Endothelial cell of umbilical vein (primary cell): ENCODE data around the gene HDAC9. TPM values are rescaled to one million over a fixed set of nuclear protein-coding genes. Genes with fewer than 3 reads are reported as not detected.

Experiments used
- BruUV-seq: library from RNA; stranded (reverse); fragments of 400-500 nt; replicated peaks from 2 replicates; lab custom pipeline; 2021; lab: Mats Ljungman, UMichigan
- CTCF ChIA-PET: fragments of 300-600, 350-600 bp; sonication (Branson Sonifier 250); formaldehyde crosslinking; loops from one replicate; lab custom pipeline; 2021; ENCODE audit warnings: antibody characterized with exemption, inconsistent platforms; lab: Charles Lee
- POLR2A ChIA-PET: fragments of 300-600, 350-600 bp; sonication (Branson Sonifier 250); formaldehyde crosslinking; loops from one replicate; lab custom pipeline; 2021; ENCODE audit warnings: antibody characterized with exemption, inconsistent platforms; lab: Charles Lee
- DNase-seq: peaks from one replicate; pipeline ENCODE4 v3.0.0-alpha.2; 2011; ENCODE audit warnings: low read depth, low spot score
- FAIRE-seq: peaks from 2 replicates; lab custom pipeline; 2011; peaks lifted over from hg19 to GRCh38; lab: Jason Lieb, UNC
- H2AFZ ChIP-seq: 2 replicates; pipeline ENCODE4 v1.6.0; 2012; ENCODE audit warnings: low read depth, low read length, control low read depth, inconsistent platforms
- H3K27ac ChIP-seq: 2 replicates; pipeline ENCODE4 v1.5.1; 2011; ENCODE audit warnings: low read depth, mild to moderate bottlenecking, control low read depth, low read length, moderate library complexity; ENCODE audit not compliant: insufficient read depth
- H3K27me3 ChIP-seq, 2 experiments: 2 replicates each; pipeline versions ENCODE4 v1.6.0 to v1.6.1; 2011; ENCODE audit warnings: low read length in 2 of 2, mixed read lengths in 1 of 2; ENCODE audit not compliant: control insufficient read depth in 2 of 2, insufficient read depth in 2 of 2
- H3K36me3 ChIP-seq, 2 experiments: 2 replicates in 1 of 2; 3 replicates in 1 of 2; pipeline ENCODE4 v1.5.1; 2011; ENCODE audit warnings: low read length in 2 of 2, mild to moderate bottlenecking in 1 of 2, moderate library complexity in 1 of 2; ENCODE audit not compliant: control insufficient read depth in 2 of 2, insufficient read depth in 2 of 2; ENCODE audit errors: extremely low read depth in 1 of 2
- H3K4me1 ChIP-seq: 3 replicates; pipeline ENCODE4 v1.5.1; 2011; ENCODE audit warnings: mild to moderate bottlenecking, low read length; ENCODE audit not compliant: control insufficient read depth, insufficient read depth; ENCODE audit errors: extremely low read depth
- H3K4me2 ChIP-seq: 2 replicates; pipeline ENCODE4 v1.6.1; 2011; ENCODE audit warnings: low read length, control low read depth, mixed read lengths; ENCODE audit not compliant: insufficient read depth
- H3K4me3 ChIP-seq, 3 experiments: fragments of 200-600 bp in 1 of 3; sonication (generic), shearing (Covaris generic) in 1 of 3; replicated peaks in 1 of 3; 2 replicates each; pipeline ENCODE4 v1.5.1; 2011 to 2016; ENCODE audit warnings: control low read depth in 3 of 3, low read length in 3 of 3, mild to moderate bottlenecking in 2 of 3, inconsistent platforms in 1 of 3, low read depth in 1 of 3, moderate library complexity in 1 of 3; ENCODE audit not compliant: insufficient read depth in 1 of 3
- H3K79me2 ChIP-seq: 2 replicates; pipeline ENCODE4 v1.6.0; 2012; ENCODE audit warnings: low read length, inconsistent platforms; ENCODE audit not compliant: control insufficient read depth, insufficient read depth
- H3K9ac ChIP-seq: replicated peaks from 2 replicates; pipeline ENCODE3; 2011; ENCODE audit warnings: low read length, control low read depth; ENCODE audit not compliant: insufficient read depth; ENCODE audit errors: extremely low read depth
- H3K9me1 ChIP-seq: replicated peaks from 3 replicates; pipeline ENCODE4 v1.6.0; 2011; ENCODE audit warnings: mild to moderate bottlenecking, low read length; ENCODE audit not compliant: control insufficient read depth, insufficient read depth; ENCODE audit errors: extremely low read depth
- H3K9me3 ChIP-seq: replicated peaks from 2 replicates; pipeline ENCODE4 v1.5.1; 2012; ENCODE audit warnings: low read length, inconsistent platforms; ENCODE audit not compliant: control insufficient read depth, insufficient read depth
- H4K20me1 ChIP-seq: replicated peaks from 2 replicates; pipeline ENCODE3; 2011; ENCODE audit warnings: mild to moderate bottlenecking, low read length; ENCODE audit not compliant: control insufficient read depth, insufficient read depth; ENCODE audit errors: extremely low read depth
- FOS ChIP-seq: IDR thresholded peaks from 2 replicates; pipeline ENCODE4 v1.6.1; 2011; ENCODE audit warnings: mild to moderate bottlenecking, low read length, moderate library complexity, borderline replicate concordance; ENCODE audit not compliant: insufficient read depth
- POLR2A ChIP-seq: IDR thresholded peaks from 2 replicates; pipeline ENCODE4 v1.6.1; 2012; ENCODE audit warnings: low read depth, mild to moderate bottlenecking, control low read depth, low read length
- POLR2AphosphoS5 ChIP-seq: IDR thresholded peaks from 2 replicates; pipeline ENCODE4 v1.6.1; 2012; ENCODE audit warnings: low read depth, mild to moderate bottlenecking, control low read depth, low read length, moderate library complexity; ENCODE audit not compliant: insufficient read depth
- dilution Hi-C: fragments of 300-500 bp; cut with MboI; formaldehyde crosslinking; loops from one replicate; pipeline ENCODE4 v1.15.0; 2019; ENCODE audit warnings: low sequenced_read_pairs; ENCODE audit not compliant: extremely low pct_ligation_motif_present
- intact Hi-C: fragments of 100-400 bp; cut with micrococcal nuclease; formaldehyde crosslinking; loops from one replicate; pipeline ENCODE4 v1.10.0; 2022
- polyA plus RNA-seq, 4 experiments: library from polyadenylated mRNA; depleted of rRNA in 3 of 4; stranded (reverse) in 3 of 4; unstranded in 1 of 4; fragments of >200 nt; gene quantifications; 2 replicates each; pipeline versions ENCODE4 v1.2.1 to v1.2.3, GENCODE V29; 2011 to 2012; ENCODE audit warnings: missing spikeins in 1 of 4
- total RNA-seq: library from RNA; stranded (reverse); gene quantifications from 2 replicates; pipeline ENCODE4 v1.2.3, GENCODE V29; 2021
- TF ChIP-seq, protein P1 (sequence below): IDR thresholded peaks from 2 replicates; pipeline ENCODE4 v1.6.1; 2011; ENCODE audit not compliant: insufficient read depth, insufficient read length

HDAC9 gene
- total and polyA plus RNA-seq, 2 donors (not counting 3 experiments of a cell fraction or from before 2014, with no cell fraction given): 1.8 to 11.6 TPM

DNA sequence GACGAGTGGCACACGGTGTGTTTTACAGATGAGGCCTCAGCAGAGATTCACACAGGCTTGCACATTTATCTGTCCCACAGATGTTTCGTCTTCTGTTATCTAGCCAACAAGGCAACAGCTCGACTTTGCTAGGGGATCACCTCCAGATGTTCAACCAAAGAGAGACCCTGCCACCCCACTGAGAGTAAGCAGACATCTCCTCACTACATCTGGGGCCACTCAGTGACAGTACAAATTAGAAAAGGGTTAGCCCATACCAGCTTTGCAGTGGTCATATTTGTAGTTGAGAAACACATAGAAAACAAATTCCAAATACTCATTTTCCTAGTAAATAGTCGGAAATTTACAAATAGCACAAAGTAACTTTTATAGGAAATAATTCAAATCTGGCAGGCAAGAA lies 164.2 kb downstream of the HDAC9 start:
- no peaks in the 10 kb centered on the region for H4K20me1 ChIP-seq
- H3K9ac ChIP-seq: no peak overlapping the region
- TF ChIP-seq, protein P1, sequence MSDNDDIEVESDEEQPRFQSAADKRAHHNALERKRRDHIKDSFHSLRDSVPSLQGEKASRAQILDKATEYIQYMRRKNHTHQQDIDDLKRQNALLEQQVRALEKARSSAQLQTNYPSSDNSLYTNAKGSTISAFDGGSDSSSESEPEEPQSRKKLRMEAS: no peak
- TF ChIP-seq FOS (no peak), POLR2A (no peak)
- H3K9me1 ChIP-seq: no peaks in the 10 kb centered on the region
- no peaks in the 10 kb centered on the region for H3K36me3 ChIP-seq
- POLR2A ChIA-PET: no interaction called here
- no peak overlapping the region for H3K27ac ChIP-seq
- no peaks in the 10 kb centered on the region for H3K27me3 ChIP-seq
- no peak overlapping the region for H2AFZ ChIP-seq
- H3K4me1 ChIP-seq: peaks cover 9% of the 10 kb centered on the region
- intact Hi-C loops (no loop called here), dilution Hi-C loops (no loop called here)
- H3K79me2 ChIP-seq: no peaks in the 10 kb centered on the region
- DNase-seq: no peak
- H3K9me3 ChIP-seq: no peaks in the 10 kb centered on the region
- BruUV-seq: no TSS peak
- H3K4me3 ChIP-seq: no peak overlapping the region
- no peak overlapping the region for H3K4me2 ChIP-seq
- no peak for FAIRE-seq
- CTCF ChIA-PET: interaction anchor here (1.2 kb wide), 1 partner anchor 18 kb away, joined by 4 read pairs; no protein-coding TSS in a partner anchor

DNA sequence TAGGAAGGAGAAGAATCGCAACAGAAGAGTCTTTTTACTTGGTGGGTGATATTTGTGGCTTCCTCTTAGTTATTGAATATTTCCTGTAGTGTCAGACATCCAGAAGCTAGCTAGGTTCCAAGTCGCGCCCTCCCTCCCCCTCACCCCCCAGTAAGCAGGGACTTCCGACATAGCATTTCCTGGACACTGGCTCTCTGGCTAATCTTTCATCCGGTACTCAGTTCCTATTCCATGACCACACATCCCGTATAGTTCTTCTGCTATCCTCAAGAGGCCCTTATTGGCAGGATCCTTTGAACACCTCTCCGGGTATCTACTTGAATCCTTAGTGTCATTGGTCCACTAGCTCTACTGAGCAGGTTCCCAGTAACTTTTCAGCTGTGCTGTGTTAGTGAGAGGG lies 167.8 kb downstream of the HDAC9 start:
- Histone ChIP-seq H2AFZ (no peak overlapping the region), H3K4me3 (no peak overlapping the region), H4K20me1 (no peaks in the 10 kb centered on the region), H3K9me3 (no peaks in the 10 kb centered on the region), H3K79me2 (no peaks in the 10 kb centered on the region), H3K4me2 (peak overlapping the region; percentile 17), H3K27me3 (no peaks in the 10 kb centered on the region), H3K9ac (no peak overlapping the region), H3K4me1 (peaks cover 28% of the 10 kb centered on the region), H3K27ac (no peak overlapping the region), H3K9me1 (no peaks in the 10 kb centered on the region), H3K36me3 (no peaks in the 10 kb centered on the region)
- DNase-seq (no peak), FAIRE-seq (no peak)
- peak; percentile 13 for TF ChIP-seq POLR2AphosphoS5
- TF ChIP-seq, protein P1: no peak
- no TSS peak for BruUV-seq
- ChIA-PET CTCF (interaction anchor here (4.1 kb wide), 1 partner anchor 312 kb away, joined by 83 read pairs; no protein-coding TSS in a partner anchor), POLR2A (no interaction called here)
- dilution Hi-C loops: no loop called here
- intact Hi-C loops: no loop called here
